Muscle of back (tissue), 11 donors: ENCODE results near the gene MSI2. TPM values are rescaled to one million over a fixed set of nuclear protein-coding genes. Genes with fewer than 3 reads are reported as not detected.
A peak's percentile ranks its signal among the peaks of the same experiment; 100 is the strongest.

Experiments
- DNase-seq, 3 donors: peaks; one replicate each; pipeline versions ENCODE4 v3.0.0 to v3.0.0-alpha.2; 2013
- polyA plus RNA-seq, 10 donors: library from polyadenylated mRNA; unstranded; fragments of 120-200 nt; gene quantifications; one replicate each; pipeline ENCODE4 v1.2.1, GENCODE V29; 2013; ENCODE audit not compliant: insufficient read length in 10 of 10

Gene MSI2
- polyA plus RNA-seq, 10 donors = 22.9 to 37.2 (median 27.4) TPM

- no peak for DNase-seq
These were observed 315.7 kb downstream of the MSI2 start for GRCh38 chr17:57572062-57572461.

GRCh38 chr17:57572600-57572999, 316.3 kb downstream of the MSI2 start:
- no peak for DNase-seq

DNA sequence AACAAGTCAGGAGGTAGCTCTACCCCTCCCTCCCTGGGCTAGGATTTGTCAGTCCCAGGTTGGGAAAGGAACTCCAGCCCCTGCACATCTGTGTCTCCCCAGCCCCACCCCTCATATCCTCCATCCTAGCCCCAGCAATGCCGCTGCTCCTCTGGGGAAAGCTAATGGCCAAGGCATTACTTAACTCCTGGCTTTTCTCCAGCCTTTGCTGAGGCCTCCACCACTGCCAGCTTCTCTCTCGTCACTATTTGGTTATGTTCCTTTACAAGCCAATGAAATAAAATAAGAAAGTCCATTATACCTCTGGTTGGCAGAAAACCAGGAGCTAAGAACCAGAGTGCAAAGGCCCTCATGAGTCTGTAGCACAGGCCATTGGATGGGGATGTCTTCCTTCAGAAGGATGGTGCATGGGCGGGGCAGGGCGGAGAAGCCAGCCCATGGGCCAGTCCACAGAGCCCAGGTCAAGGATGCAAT, 317.8 kb downstream of the MSI2 start:
- DNase-seq = peak in 1 of 3 donors; percentile 57

- no peak for DNase-seq
These were observed 320.4 kb downstream of the MSI2 start for GRCh38 chr17:57576744-57577143.

DNA sequence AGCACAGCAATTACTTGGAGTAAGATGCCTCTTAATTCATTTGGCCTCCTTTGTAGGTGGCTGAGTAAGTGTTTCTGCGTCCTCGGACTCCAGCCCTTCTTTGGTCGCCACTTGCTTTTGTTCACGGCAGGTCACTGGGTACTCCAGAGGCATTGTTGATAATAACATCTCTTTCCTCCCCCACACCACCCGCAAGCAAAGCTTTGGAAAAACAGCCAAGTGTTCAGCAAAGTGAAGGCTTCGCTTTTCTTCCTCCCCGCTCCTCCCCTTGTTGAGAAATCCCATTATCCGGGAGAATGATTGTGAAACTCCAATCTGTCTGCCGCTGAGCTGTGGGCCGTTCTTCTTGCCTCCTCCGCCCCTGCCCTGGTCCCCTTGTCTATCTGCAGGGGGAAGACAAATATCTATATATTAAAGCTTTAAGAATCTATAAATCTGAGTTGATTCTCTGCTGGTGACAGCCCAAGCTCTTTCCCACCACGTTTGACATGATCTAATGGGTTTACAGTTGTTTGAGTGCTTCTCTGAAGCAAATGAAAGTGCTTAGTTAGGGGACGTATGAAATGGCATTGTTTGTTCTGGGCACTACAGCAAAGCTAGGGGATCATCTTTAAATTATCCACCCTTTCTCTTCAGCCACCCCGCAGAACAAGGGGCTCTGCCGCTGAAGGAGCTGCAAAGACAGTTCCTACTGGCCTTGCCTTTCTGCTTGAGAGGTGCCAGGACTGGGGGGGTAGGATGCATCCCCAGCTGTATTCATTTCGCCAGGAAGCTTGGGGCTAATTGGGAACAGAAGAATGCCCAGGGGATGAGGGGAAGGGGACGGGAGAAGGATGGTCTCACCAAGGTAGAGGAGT, 321.7 kb downstream of the MSI2 start:
- peak in 1 of 3 donors; percentile 58 for DNase-seq

DNA sequence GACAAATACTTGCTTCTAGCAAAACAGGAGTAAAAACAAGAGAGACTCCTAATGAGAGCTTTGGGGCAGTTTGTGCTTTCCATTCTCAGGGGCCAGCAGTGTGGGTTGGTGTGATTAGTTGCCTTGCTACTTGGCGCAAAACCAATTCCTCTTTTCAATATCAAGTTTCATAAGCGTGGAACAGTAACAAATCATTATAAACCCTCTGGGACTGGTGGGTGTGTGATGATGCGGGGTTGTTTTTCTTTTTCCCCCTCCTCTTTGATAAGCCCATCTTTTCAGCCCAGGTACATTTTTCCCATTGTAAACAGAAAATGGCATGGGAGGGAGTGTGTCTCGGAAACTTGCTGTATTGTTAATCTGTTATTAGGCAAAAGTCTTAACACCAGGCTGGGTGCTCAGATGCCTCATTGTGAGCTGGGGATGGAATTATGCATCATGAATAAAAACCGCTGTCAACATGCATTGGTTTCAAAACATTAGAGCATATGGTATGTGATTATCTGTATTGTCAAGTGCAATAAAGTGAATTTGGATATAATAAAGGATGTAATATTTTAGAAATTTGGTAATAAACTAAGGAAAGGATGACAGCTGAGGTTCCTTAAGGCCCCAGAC, 322.4 kb downstream of the MSI2 start:
- DNase-seq = no peak

DNA sequence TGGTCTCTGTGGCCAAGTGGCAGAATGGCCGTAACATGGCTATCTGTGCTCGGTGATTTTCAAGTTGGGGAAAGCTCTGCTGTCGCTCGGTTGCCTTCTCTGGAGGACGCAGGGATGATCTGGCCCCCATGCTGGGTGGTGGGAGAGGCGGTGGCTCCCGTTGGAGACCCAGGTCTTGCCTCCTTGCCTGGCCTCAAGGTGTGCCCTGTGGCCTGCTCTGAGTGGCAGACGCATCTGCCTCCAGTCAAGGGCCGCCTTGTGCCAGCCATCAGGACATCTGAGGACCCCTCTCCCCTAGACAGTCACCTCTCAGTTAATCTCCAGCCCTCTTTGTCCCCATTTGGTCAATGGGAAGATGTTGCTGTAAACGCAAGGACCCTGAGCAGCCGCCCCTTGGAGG, 322.9 kb downstream of the MSI2 start:
- no peak for DNase-seq

GRCh38 chr17:57580055-57580739, 323.9 kb downstream of the MSI2 start:
- DNase-seq = no peak

DNA sequence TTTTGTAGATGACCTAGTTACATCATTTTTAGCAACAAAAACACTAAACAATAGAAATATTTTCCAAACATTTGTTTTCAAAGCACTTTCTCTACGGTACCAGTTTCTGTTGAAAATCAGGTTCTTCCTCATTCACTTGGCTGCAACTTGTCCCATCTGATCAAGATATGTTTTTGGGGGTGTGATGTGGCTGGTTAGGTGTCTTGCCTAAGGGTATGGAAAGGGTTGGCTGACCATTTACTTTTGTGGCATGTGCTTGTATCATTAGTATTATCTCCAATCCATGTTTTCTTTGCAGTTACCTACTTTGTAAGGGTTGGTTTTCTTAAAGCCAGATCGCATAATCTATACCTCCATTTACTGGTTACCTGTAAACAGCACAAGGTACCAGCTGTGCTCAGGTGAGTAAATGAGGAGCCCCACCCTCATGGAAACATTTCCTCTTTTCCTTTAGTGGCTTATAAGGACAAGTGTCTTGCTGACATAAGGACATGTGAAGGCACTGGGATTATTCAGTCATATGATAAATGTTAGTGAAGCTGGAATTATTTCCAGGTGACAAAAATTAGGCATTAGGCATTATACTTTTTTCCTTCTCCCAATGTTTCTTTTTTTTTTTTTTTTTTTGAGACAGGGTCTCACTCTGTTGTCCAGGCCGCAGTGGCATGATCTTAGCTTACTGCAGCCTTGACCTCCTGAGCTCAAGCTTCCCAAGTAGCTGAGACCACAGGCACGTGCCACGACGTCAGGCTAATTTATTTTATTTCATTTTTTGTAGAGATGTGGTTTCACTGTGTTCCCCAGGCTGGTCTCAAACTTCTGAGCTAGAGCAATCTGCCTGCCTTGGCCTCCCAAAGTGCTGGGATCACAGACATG, 326.8 kb downstream of the MSI2 start:
- DNase-seq = no peak

GRCh38 chr17:57584050-57584551, 327.8 kb downstream of the MSI2 start:
- peak in 2 of 3 donors; percentile 55 to 77 for DNase-seq

DNA sequence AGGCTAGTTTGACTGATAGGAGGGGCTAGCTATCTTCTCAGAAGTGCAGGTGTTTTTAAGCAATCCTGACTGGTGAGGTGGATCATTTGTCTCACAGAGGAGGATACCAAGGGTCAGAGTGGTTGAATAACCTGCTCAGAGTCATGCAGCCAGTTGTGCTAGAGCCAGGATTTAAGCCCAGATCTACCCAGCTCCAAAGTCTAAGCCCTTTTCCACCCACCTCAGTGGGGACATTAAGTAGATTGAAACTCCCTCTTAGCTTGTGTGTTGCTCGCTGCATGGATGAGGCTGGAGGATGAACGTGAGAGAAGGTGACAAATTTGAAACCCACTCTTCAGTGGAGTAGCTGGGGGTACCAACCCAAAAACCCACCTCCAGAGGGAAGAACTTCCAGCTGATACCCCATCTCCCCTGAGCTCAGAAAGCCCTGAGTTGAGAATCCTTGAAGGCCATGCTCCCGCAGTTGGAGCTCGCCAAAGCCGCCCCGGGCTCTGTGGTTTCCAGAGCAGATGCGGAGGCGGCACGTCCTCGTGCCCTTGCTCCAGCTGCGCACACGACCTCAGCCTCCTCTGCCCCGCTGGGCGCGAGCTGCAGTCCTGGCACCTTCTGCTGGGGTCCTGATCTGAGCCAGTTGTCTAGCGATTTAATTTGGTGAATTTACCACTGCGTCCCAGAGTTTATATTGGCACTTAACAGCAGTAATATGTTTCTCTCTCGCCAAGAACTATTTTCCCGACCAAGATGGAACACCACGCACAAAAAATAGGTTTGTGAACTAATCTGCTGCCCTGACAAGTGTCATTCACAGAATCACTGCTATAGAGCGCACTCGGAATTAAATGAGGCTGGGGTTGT, 329.2 kb downstream of the MSI2 start:
- no peak for DNase-seq

DNA sequence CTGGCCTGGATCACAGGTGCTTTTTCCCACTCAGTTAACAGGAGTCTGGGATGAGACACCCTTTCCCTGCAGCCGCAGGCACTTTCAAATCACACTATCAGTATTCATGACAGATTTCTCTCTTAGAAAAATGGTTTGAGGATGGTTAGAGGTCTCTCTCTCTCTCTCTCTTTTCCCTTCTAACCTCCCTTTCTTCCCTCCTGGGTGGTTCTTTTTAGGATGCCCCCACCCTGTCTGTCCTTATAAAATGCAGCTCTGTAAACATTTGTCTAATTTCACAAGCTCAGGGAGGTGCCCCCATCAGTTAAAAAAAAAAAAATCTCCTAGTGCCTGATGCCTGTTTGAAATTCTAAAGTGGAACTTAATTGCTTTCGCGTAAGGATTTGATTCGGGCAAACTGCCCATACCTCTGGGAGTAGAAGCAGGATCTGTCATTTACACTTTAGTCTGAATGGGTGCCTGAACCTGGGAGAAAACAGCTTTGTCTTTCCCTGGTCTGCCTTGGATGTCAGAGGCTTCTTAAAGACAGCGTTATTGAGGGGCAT, 329.9 kb downstream of the MSI2 start:
- no peak for DNase-seq

DNA sequence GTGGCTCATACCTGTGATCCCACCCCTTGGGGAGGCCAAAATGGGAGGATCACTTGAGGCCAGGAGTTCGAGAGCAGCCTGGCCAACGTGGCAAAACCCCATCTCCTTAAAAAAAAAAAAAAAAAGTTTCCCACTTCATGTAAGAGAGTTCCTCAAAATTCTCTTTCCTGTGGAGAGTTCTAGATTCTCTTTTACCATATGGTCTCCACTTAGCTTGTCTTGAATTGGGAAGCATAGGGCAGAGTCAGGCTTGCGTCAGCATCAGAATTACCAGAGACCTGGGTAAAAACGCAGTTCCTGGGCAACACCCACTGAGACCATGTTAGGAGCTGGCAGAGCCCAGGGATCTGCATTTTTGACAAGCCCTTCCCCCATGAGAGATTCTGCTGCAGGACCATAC, 330.4 kb downstream of the MSI2 start:
- DNase-seq = no peak

DNA sequence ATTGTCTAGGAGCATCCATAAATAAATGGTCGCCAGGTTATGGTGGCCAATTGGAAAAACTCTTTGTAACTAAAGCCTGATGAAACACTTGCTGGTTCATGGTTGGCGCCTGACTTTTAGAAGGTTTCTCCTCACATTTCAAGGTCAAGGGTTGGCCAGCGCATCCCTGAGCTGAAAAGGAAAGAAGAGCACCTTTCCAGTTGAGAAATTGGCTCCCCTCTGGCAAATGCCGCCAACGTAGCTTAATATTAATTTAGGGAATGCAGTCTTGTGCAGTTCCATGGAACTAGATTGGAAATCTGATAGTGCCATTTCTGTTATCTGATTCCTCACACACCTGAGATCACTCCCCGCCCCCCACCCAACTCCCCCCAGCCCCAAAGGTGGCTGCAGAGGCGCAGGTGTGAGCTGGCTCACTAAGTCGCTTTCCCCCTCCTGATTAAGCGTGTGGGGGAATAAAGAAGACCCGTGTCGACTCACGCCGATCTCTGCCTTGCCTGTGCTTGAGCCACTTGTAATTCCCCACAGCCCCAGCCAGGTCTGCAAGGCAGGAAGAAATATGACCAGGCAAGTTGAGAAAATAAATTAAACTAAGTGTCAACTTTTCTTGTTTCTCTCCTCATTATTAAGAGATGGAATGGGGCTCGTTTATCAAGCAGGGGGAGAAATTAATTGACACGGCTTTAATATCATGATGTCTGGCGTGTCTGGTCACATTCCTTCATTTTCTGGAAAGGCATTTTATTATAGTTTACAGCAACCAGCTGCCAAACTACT, 331.1 kb downstream of the MSI2 start:
- no peak for DNase-seq

DNA sequence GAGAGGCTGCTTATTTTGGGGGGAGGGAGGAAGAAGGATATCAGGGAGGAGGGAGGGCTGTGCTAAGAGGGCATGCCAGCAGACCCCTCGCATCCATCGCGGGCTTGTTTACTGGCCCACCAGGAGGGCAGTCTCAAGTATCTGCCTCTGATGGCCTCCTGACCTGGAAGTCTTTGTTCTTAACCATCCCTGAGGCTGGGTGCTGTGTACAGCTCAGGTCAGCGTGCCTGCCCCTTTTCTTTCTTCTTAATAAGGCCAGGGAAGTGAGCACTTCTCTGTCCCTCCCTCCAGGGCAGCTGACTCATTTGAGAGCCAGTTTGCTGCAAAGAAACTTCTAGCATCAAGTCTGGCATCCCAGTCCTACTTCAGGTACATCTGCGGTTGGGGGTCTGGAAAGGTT, 331.8 kb downstream of the MSI2 start:
- DNase-seq = no peak

DNA sequence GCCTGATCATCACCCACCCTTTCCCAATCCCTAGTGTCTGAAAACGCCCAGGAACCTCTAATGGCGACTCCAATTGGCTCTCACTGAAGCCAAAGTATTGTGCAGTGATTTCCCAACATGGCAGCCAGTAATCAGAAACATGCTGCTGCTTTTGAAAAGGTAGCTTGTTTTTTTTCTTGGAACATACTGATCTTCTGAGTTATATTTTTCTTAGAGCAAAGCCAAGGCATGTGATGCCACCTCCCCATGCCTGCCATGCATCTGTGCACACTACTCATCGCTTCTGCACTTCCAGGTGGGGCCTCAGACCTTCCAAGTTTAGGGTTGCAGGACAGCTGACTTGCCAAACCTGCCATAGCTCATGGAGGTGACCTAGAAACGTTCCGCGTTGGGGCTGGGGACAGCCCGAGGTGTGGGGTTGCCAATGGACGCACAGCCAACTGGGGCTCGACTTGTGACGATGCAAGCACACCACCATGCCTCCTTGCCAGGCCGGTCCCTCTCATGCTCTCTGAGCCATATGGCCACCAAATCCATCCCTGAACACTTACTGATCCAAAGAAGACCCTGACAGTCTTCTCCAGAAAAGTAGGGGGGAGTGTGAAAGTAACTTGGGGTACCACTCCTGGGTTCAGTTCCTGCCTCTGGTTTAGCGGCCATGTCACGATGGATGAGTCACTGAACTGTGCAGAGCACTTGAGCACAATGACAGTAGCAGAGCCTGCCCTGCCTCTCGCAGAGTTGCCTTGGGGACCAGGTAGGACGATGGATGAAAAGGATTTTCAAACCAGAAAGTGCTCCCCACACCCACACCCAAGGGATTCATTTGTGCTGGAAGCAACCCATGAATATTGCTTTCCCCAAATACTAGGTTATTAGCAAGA, 333.1 kb downstream of the MSI2 start:
- no peak for DNase-seq

DNA sequence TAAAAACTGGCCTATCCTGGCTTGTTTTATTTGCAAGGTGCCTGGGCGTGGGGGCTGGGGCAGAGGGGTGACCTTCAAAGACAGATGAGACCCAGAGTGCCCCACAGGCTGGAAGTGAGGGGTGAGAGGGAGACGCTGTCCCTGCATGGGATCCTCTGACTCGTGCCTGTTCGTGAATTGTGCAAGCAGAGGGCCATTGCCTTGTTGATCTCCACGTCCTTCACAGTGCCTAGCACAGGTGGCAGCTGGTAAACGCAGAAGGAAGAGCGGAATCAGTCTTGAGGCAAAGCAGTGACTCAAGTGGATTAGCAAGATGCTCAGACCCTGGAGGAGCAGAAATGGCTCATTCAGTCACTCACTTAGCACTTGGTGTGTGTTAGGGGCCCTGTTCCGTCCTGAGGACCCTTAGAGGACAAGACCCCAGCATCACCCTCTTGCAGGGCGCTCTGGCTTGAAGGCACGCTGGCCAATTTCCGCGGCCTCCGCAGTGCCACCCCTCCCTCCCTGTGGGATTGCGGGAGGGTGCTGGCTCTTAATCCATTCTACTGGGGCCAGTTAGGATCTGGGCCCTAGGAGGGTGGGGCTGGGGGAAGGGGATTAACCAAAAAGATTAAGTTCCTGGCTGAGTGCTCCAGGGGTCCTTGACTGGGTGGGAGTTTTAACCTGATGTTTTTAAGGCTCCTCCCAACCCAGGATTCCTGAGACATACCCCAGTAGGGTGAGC, 337.6 kb downstream of the MSI2 start:
- no peak for DNase-seq

GRCh38 chr17:57594767-57595166, 338.4 kb downstream of the MSI2 start:
- no peak for DNase-seq
